Measurements from ENCODE around the gene TRAPPC1. TPM values are rescaled to one million over a fixed set of nuclear protein-coding genes. Genes with fewer than 3 reads are reported as not detected.

The TRAPPC1 gene
- total RNA-seq, 2 donors from 2014 or later, result 10.5 to 40.0 TPM

DNA sequence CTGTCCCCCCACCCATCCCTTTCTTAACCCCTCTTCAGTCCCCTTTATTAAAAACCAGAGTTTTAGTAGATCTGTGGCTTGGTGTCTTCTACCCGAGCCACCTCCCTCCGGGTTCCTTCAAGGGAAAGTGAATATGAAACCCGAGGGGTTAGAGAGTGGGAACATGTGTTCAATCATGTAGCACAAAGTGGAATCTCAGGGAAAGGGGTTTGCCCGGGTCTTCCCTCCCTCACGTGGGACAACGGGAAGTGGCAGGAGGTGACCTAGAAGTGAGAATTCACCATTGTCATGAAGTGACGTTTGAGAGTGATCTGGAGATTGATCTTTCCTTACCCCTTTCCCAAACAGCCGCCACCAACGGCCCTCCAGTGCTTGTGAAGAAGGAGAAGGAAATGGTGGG is 20.6 kb downstream of the TRAPPC1 start:
- no peak overlapping the region for H3K27ac ChIP-seq
- no peak for TF ChIP-seq POLR2A (IDR thresholded peaks at IDR 0.05)
- TF ChIP-seq CTCF (IDR thresholded peaks at IDR 0.05), result no peak
- no peaks in the 10 kb centered on the region for H3K27me3 ChIP-seq
- ATAC-seq (no peak), DNase-seq (no peak)
- peaks cover 0 to 28% of the 10 kb centered on the region in 2 donors for H3K36me3 ChIP-seq (replicated peaks in 1 of 2; ENCODE audit: insufficient read depth in 1 of 2, low read depth in 2 of 2)
- no peaks in the 10 kb centered on the region for H3K9me3 ChIP-seq
- WGBS, 2 donors, result 72 to 76% methylated on average over 9 of the region's 9 CpGs
- intact Hi-C loops (cut with DNase I), result loop anchor here (5.0 kb wide), 1 partner anchor 76 kb away; no protein-coding TSS in a partner anchor
- no peak overlapping the region for H3K4me3 ChIP-seq
- peaks cover 15% of the 10 kb centered on the region for H3K4me1 ChIP-seq

DNA sequence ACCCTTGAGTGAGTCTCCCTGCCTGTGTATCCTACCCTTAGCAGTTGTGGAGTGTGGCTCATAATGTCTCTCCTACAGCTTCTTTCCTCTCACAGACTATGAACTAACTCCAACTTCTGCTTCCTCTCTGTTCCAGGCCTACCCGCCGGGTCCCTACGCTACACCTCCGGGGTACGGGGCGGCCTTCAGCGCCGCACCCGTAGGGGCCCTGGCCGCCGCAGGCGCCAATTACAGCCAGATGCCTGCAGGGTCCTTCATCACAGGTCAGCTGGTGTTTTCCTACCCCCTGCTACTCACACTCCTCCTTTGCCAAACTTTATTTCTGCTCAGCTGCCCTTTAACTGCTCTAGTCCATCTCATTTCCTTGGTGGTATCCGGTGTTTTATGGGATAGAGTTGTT is 21.0 kb downstream of the TRAPPC1 start:
- Histone ChIP-seq H3K4me1 (peaks cover 13% of the 10 kb centered on the region), H3K4me3 (no peak overlapping the region), H3K27me3 (no peaks in the 10 kb centered on the region), H3K36me3 (replicated peaks in 1 of 2; ENCODE audit: insufficient read depth in 1 of 2, low read depth in 2 of 2) (peaks cover 0 to 30% of the 10 kb centered on the region in 2 donors), H3K27ac (no peak overlapping the region), H3K9me3 (no peaks in the 10 kb centered on the region)
- intact Hi-C loops (cut with DNase I), result loop anchor here (5.0 kb wide), 1 partner anchor 77 kb away; no protein-coding TSS in a partner anchor
- DNase-seq (no peak), ATAC-seq (no peak)
- 94 to 99% methylated on average over 13 of the region's 13 CpGs for WGBS, 2 donors
- TF ChIP-seq POLR2A (IDR thresholded peaks at IDR 0.05) (no peak), CTCF (IDR thresholded peaks at IDR 0.05) (no peak)

DNA sequence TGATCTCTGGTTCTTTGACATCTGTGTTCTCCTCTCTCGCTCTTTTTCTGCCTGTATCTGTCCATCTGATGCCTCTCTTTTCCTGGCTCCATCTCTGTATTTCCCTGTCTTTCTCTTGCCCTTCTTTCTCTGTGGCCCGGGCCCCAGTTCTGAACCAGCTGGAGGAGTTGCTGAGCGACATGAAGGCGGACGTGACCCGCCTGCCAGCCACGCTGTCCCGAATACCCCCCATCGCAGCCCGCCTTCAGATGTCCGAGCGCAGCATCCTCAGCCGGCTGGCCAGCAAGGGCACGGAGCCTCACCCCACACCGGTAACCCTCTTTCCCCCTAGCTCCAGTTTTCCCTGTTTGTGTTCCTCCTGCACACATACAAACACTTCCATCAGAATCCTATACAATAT is 21.5 kb downstream of the TRAPPC1 start:
- Histone ChIP-seq H3K27ac (no peak overlapping the region), H3K9me3 (no peaks in the 10 kb centered on the region), H3K27me3 (no peaks in the 10 kb centered on the region), H3K4me1 (peaks cover 10% of the 10 kb centered on the region), H3K36me3 (replicated peaks in 1 of 2; ENCODE audit: insufficient read depth in 1 of 2, low read depth in 2 of 2) (peaks cover 0 to 32% of the 10 kb centered on the region in 2 donors), H3K4me3 (no peak overlapping the region)
- DNase-seq (no peak), ATAC-seq (no peak)
- TF ChIP-seq CTCF (IDR thresholded peaks at IDR 0.05), result no peak
- TF ChIP-seq POLR2A (IDR thresholded peaks at IDR 0.05), result no peak
- WGBS, 2 donors, result 97 to 98% methylated on average over 15 of the region's 15 CpGs
- intact Hi-C loops (cut with DNase I), result loop anchor here (5.0 kb wide), 1 partner anchor 77 kb away; no protein-coding TSS in a partner anchor

GRCh38 chr17:7909089-7909488 is 22.7 kb downstream of the TRAPPC1 start:
- no peak for ATAC-seq
- no peak for DNase-seq
- no peaks in the 10 kb centered on the region for H3K9me3 ChIP-seq
- H3K27me3 ChIP-seq, result no peaks in the 10 kb centered on the region
- intact Hi-C loops (cut with DNase I), result no loop called here
- H3K4me1 ChIP-seq, result no peaks in the 10 kb centered on the region
- no peak overlapping the region for H3K27ac ChIP-seq
- no peak overlapping the region for H3K4me3 ChIP-seq
- whole genome bisulfite sequencing, 2 donors, result 94 to 98% methylated on average over 28 to 29 of the region's 29 CpGs
- TF ChIP-seq POLR2A (IDR thresholded peaks at IDR 0.05) (no peak), CTCF (IDR thresholded peaks at IDR 0.05) (no peak)
- H3K36me3 ChIP-seq (replicated peaks in 1 of 2; ENCODE audit: insufficient read depth in 1 of 2, low read depth in 2 of 2), result peaks cover 0 to 37% of the 10 kb centered on the region in 2 donors
